ENCODE measurements around the gene TUT1.

DNA sequence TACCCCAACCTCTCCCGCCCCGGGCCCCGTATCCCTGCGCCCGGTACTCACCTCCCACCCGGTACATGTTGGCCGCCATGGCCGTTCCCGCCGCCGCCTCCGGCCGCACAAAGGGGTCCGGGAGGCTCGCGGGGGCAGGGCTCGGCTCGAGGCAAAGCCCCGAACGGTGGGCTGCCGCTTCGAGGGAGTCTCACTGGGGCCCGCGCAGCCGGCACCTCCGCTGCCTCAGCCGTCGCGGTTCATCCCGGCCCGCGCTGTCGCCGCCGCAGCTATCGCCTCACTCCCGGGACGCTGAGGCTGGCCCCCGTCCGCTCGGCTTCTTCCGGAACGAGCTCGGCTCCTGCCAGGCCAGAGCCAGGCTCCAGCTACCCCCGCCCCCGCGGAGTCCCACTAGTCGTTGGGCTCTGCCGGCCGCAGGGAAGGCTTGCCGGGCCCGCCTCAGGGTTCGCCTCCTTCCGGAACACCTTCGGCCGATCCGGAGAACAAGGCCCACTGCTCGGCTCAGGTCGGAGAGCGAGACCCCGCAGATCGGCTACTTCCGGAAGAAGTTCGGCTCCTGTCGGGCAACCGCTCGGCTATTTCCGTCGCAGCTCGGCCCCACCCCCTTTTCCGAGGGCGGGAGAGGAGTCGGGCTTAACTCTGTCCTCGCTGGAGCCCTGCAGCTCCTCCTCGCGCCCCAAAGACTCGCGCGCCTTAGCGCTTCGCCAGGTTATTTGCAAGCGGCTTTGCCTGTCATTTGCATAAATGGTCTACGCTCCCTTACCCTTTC is 10.2 kb upstream of the TUT1 start, which contains the start of gene MTA2:
- TF ChIP-seq, protein P1, sequence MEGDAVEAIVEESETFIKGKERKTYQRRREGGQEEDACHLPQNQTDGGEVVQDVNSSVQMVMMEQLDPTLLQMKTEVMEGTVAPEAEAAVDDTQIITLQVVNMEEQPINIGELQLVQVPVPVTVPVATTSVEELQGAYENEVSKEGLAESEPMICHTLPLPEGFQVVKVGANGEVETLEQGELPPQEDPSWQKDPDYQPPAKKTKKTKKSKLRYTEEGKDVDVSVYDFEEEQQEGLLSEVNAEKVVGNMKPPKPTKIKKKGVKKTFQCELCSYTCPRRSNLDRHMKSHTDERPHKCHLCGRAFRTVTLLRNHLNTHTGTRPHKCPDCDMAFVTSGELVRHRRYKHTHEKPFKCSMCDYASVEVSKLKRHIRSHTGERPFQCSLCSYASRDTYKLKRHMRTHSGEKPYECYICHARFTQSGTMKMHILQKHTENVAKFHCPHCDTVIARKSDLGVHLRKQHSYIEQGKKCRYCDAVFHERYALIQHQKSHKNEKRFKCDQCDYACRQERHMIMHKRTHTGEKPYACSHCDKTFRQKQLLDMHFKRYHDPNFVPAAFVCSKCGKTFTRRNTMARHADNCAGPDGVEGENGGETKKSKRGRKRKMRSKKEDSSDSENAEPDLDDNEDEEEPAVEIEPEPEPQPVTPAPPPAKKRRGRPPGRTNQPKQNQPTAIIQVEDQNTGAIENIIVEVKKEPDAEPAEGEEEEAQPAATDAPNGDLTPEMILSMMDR (IDR thresholded peaks at IDR 0.05) = no peak
- peak in 1 of 2 donors; percentile 62 for TF ChIP-seq POLR2A (IDR thresholded peaks at IDR 0.05)

Data from thyroid gland (tissue), 4 donors.